Measurements from ENCODE around the gene ATF2.
"Not testable (repeated sequence)": the region's sequence is repeated elsewhere in the genome, so short reads cannot be mapped to it uniquely, and the experiment has no call there.

ATF2 gene

GRCh38 chr2:175166216-175166824 lies 1.7 kb downstream of the ATF2 start:
- DNase-seq (ENCODE audit: low read depth in 2 of 2): no peak

GRCh38 chr2:175164235-175164634 lies 3.8 kb downstream of the ATF2 start:
- no peak for DNase-seq (ENCODE audit: low read depth in 2 of 2)

GRCh38 chr2:175158894-175159293 lies 9.1 kb downstream of the ATF2 start:
- no peak for DNase-seq (ENCODE audit: low read depth in 2 of 2)

GRCh38 chr2:175156534-175156933 lies 11.5 kb downstream of the ATF2 start:
- no peak for DNase-seq (ENCODE audit: low read depth in 2 of 2)

GRCh38 chr2:175154661-175155082 lies 13.3 kb downstream of the ATF2 start:
- peak; percentile 84 for DNase-seq (ENCODE audit: low read depth in 2 of 2)

- no peak for DNase-seq (ENCODE audit: low read depth in 2 of 2)
Measured at GRCh38 chr2:175152242-175152641, 15.8 kb downstream of the ATF2 start.

- no peak for DNase-seq (ENCODE audit: low read depth in 2 of 2)
Measured at GRCh38 chr2:175151791-175152190, 16.2 kb downstream of the ATF2 start.

GRCh38 chr2:175147186-175147585 lies 20.8 kb downstream of the ATF2 start:
- no peak for DNase-seq (ENCODE audit: low read depth in 2 of 2)

- DNase-seq (ENCODE audit: low read depth in 2 of 2): no peak
Measured at GRCh38 chr2:175143678-175144077, 24.3 kb downstream of the ATF2 start.

GRCh38 chr2:175143191-175143590 lies 24.8 kb downstream of the ATF2 start:
- no peak for DNase-seq (ENCODE audit: low read depth in 2 of 2)

- no peak for DNase-seq (ENCODE audit: low read depth in 2 of 2)
Measured at GRCh38 chr2:175140332-175140731, 27.7 kb downstream of the ATF2 start.

GRCh38 chr2:175137793-175138192 lies 30.2 kb downstream of the ATF2 start:
- no peak for DNase-seq (ENCODE audit: low read depth in 2 of 2)

GRCh38 chr2:175136334-175137215 lies 31.4 kb downstream of the ATF2 start:
- DNase-seq (ENCODE audit: low read depth in 2 of 2): no peak

GRCh38 chr2:175135862-175136261 lies 32.1 kb downstream of the ATF2 start:
- no peak for DNase-seq (ENCODE audit: low read depth in 2 of 2)

- no peak for DNase-seq (ENCODE audit: low read depth in 2 of 2)
Measured at GRCh38 chr2:175135177-175135576, 32.8 kb downstream of the ATF2 start.

GRCh38 chr2:175131252-175131651 lies 36.8 kb downstream of the ATF2 start:
- no peak for DNase-seq (ENCODE audit: low read depth in 2 of 2)

GRCh38 chr2:175126661-175127060 lies 41.3 kb downstream of the ATF2 start:
- DNase-seq (ENCODE audit: low read depth in 2 of 2): no peak

GRCh38 chr2:175123254-175123653 lies 44.7 kb downstream of the ATF2 start:
- DNase-seq (ENCODE audit: low read depth in 2 of 2): no peak

GRCh38 chr2:175111200-175111657 lies 56.8 kb downstream of the ATF2 start:
- peak; percentile 20 to 35 for DNase-seq (ENCODE audit: low read depth in 2 of 2)

GRCh38 chr2:175108091-175108490 lies 59.9 kb downstream of the ATF2 start:
- not testable (repeated sequence) for DNase-seq (ENCODE audit: low read depth in 2 of 2)

GRCh38 chr2:175107146-175107545 lies 60.9 kb downstream of the ATF2 start:
- peak; percentile 29 to 35 for DNase-seq (ENCODE audit: low read depth in 2 of 2)

- no peak for DNase-seq (ENCODE audit: low read depth in 2 of 2)
Measured at GRCh38 chr2:175103191-175103590, 64.8 kb downstream of the ATF2 start.

GRCh38 chr2:175101514-175101913 lies 66.5 kb downstream of the ATF2 start:
- no peak for DNase-seq (ENCODE audit: low read depth in 2 of 2)

Measured in fibroblast of skin of left quadriceps (primary cell).